Naive B cell (primary cell): Measurements from ENCODE around the gene GJC1. TPM values are rescaled to one million over a fixed set of nuclear protein-coding genes. Genes with fewer than 3 reads are reported as not detected.

Source experiments
- ATAC-seq, 2 donors: fragments of 150-1000 bp; cut with Tn5 transposase; 2 replicates each; pipeline ENCODE4 v1.10.0; 2021; ENCODE audit warnings: low read depth in 2 of 2, mild to moderate bottlenecking in 2 of 2, moderate library complexity in 2 of 2
- DNase-seq: peaks from one replicate; pipeline ENCODE4 v3.0.0; 2022
- H3K27ac Mint-ChIP-seq, 6 donors: one replicate each; pipeline ENCODE4 v1.8.0; 2020 to 2022; ENCODE audit warnings: mild to moderate bottlenecking in 6 of 6, mixed read lengths in 6 of 6, moderate library complexity in 5 of 6, inconsistent platforms in 2 of 6
- H3K27me3 Mint-ChIP-seq, 3 donors: one replicate each; pipeline ENCODE4 v1.8.0; 2021 to 2022; ENCODE audit warnings: mixed read lengths in 3 of 3, mild to moderate bottlenecking in 1 of 3
- H3K36me3 Mint-ChIP-seq, 2 donors: one replicate each; pipeline ENCODE4 v1.8.0; 2020 to 2022; ENCODE audit warnings: mixed read lengths in 2 of 2, inconsistent platforms in 1 of 2, mild to moderate bottlenecking in 1 of 2
- H3K4me1 Mint-ChIP-seq, 3 donors: one replicate each; pipeline ENCODE4 v1.8.0; 2020 to 2022; ENCODE audit warnings: mixed read lengths in 3 of 3, inconsistent platforms in 1 of 3, mild to moderate bottlenecking in 1 of 3, moderate library complexity in 1 of 3
- H3K4me3 Mint-ChIP-seq, 8 donors: one replicate each; pipeline ENCODE4 v1.8.0; 2020 to 2022; ENCODE audit warnings: mild to moderate bottlenecking in 8 of 8, mixed read lengths in 8 of 8, moderate library complexity in 8 of 8, inconsistent platforms in 2 of 8
- H3K9me3 Mint-ChIP-seq, 7 donors: one replicate each; pipeline ENCODE4 v1.8.0; 2020 to 2022; ENCODE audit warnings: mixed read lengths in 7 of 7, mild to moderate bottlenecking in 5 of 7, inconsistent platforms in 2 of 7, moderate library complexity in 1 of 7
- polyA plus RNA-seq, 6 donors: library from polyadenylated mRNA; unstranded; fragments of 300-500 nt; fragmentation: Illumina TruSeq; gene quantifications; one replicate each; pipeline ENCODE4 v1.2.3, GENCODE V29; 2021; ENCODE audit warnings: low read depth in 6 of 6

Gene GJC1
- polyA plus RNA-seq, 6 donors from 2014 or later, result not detected

GRCh38 chr17:44807817-44808155, 22.3 kb downstream of the GJC1 start:
- DNase-seq, result no peak
- Mint-ChIP-seq H3K27me3 (peaks cover 4 to 6% (median 6%) of the 10 kb centered on the region in 3 donors), H3K36me3 (no peaks in the 10 kb centered on the region), H3K27ac (no peak overlapping the region), H3K4me3 (no peak overlapping the region), H3K9me3 (no peaks in the 10 kb centered on the region), H3K4me1 (no peaks in the 10 kb centered on the region)
- ATAC-seq, result no peak

DNA sequence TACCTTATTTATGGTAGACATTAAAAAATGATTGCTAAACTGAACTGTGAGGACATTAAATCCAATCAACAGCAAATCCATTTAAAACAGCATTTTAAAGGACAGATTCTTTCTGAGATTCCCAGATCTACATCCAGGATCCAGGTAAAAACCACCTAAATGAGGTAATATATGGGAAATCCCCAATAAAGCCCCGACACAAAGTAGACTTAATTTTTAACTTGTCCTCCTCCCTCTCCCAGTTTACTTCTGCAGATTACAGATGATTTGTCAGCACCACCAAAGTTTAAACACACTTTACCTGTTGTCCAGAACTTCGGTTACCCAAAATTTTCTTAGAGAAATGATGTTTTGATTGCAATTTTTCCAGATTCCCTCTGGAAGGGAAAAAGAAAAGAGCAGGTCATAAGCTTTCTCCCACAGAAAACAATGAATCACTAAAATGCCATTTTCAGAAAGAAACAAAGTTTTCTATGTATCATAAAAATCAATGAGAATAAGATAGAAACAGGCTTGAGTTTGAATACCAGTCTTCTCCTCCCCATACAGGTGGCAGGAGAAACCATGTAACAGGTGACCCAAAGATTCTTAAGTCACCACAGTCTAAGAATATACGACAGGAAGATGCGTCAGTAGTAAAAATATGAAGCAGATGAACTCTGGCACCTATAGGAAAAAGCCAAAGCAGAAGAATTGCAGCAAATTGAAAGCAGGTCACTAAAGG, 22.8 kb downstream of the GJC1 start:
- DNase-seq (no peak), ATAC-seq (no peak)
- Mint-ChIP-seq H3K9me3 (no peaks in the 10 kb centered on the region), H3K36me3 (no peaks in the 10 kb centered on the region), H3K4me1 (no peaks in the 10 kb centered on the region), H3K27me3 (peaks cover 4 to 6% (median 6%) of the 10 kb centered on the region in 3 donors), H3K27ac (no peak overlapping the region), H3K4me3 (no peak overlapping the region)

DNA sequence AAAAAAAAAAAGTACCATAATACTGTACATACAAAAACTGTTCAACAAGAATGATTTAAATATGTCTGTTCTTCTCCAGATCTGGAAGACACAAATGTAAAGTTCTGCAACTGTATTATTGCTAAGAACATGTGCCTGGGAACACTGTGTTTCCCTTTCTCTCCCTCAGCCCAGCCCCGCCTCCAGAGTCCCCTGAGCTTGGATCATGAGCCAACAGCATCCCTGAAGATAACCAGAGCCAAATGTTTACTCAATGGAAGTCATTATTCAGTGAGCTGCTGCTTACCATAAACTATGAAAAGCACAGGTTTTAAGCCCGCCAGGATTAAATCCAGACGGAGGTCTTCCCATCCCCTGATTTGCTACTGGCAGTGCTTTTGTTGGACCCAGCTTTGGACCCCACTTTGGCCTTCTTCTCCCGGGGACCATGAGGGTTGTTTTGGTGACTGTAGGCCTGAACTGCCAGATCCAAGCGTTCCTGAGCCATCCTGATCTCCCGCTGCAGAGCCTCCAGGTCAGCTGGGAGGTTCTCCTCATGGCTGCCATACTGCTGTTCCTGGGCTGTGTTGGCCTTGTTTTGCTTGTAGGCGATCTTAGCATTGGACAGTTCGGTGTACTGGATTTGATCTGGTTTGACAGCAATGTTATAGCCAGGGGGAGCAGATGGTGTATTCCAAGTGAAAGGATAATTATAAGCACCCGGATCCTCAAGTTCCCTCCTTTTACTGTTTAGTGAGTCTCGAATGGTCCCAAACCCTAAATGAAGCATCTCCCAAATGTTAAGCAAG, 25.6 kb downstream of the GJC1 start:
- H3K36me3 Mint-ChIP-seq, result no peaks in the 10 kb centered on the region
- no peaks in the 10 kb centered on the region for H3K9me3 Mint-ChIP-seq
- peaks cover 4 to 6% (median 6%) of the 10 kb centered on the region in 3 donors for H3K27me3 Mint-ChIP-seq
- ATAC-seq (no peak), DNase-seq (no peak)
- no peak overlapping the region for H3K4me3 Mint-ChIP-seq
- H3K27ac Mint-ChIP-seq, result no peak overlapping the region
- H3K4me1 Mint-ChIP-seq, result no peaks in the 10 kb centered on the region

DNA sequence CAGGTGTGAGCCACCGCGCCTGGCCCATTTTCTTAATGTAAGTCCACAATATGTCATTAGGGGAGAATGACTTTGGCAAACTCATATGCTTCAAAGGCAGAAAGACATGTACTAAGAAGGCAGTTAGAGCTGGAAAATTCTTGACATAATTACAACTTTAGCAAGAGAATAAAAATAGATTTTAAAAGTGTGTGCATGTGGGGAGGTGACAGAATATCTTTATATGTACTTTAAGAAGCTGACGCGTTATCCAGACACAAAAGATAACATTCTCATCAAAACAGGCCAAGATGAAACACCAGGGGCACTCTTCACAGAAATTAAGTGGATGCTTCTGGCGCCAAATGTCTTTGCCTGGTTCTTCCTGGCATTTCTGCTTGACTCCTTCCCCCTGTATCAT, 28.2 kb downstream of the GJC1 start:
- H3K9me3 Mint-ChIP-seq, result no peaks in the 10 kb centered on the region
- ATAC-seq (no peak), DNase-seq (no peak)
- no peaks in the 10 kb centered on the region for H3K4me1 Mint-ChIP-seq
- peaks cover 1 to 6% (median 3%) of the 10 kb centered on the region in 3 donors for H3K27me3 Mint-ChIP-seq
- no peaks in the 10 kb centered on the region for H3K36me3 Mint-ChIP-seq
- no peak overlapping the region for H3K27ac Mint-ChIP-seq
- H3K4me3 Mint-ChIP-seq, result no peak overlapping the region

DNA sequence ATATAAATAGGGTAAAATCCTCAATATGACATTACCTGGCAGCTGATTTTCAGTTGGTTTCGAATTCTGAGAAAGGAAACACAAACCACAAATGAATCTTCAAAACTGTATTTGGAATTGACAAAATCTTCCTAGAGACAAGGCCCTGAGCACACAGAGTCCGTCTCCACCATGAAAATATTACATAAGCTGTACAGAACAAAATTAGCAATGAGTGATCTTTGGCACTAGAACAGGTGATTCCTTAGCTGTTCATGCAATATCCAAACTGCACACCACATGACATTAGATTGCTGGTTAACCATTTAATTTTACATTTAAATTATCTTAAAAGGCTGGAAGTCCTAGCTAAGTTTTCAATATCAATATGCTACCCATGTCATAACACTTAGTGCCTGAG, 31.7 kb downstream of the GJC1 start:
- ATAC-seq, result no peak
- Mint-ChIP-seq H3K4me1 (no peaks in the 10 kb centered on the region), H3K4me3 (no peak overlapping the region), H3K27ac (no peak overlapping the region), H3K27me3 (peaks cover 0 to 11% (median 3%) of the 10 kb centered on the region in 3 donors), H3K36me3 (no peaks in the 10 kb centered on the region), H3K9me3 (no peaks in the 10 kb centered on the region)
- DNase-seq, result no peak

DNA sequence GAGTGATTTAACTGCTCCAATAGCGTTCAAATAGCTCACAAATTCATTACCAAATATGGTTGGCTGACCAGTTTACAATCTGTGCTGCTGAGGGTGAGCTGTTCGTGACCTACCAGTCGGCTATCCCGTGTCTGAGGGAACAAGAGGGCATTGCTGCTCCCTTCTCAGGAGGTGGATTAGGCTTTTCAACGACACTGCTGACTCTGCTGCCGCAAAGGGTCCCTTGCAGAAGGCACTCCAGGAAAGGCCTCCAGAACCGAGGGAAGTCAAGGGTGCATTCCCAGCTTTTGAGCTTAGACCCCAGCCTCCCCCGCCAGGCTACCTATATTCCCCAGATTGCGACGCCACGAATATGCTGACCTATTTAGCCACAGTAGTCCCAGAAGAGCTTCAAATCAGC, 32.3 kb downstream of the GJC1 start:
- Mint-ChIP-seq H3K36me3 (no peaks in the 10 kb centered on the region), H3K27me3 (peaks cover 0 to 11% (median 3%) of the 10 kb centered on the region in 3 donors), H3K27ac (peak overlapping the region in 1 of 6 donors; percentile 6), H3K4me3 (no peak overlapping the region), H3K4me1 (no peaks in the 10 kb centered on the region), H3K9me3 (no peaks in the 10 kb centered on the region)
- ATAC-seq, result no peak
- DNase-seq, result no peak

GRCh38 chr17:44796731-44797130, 33.4 kb downstream of the GJC1 start:
- Mint-ChIP-seq H3K36me3 (no peaks in the 10 kb centered on the region), H3K9me3 (no peaks in the 10 kb centered on the region), H3K4me1 (no peaks in the 10 kb centered on the region), H3K27me3 (peaks cover 0 to 11% (median 3%) of the 10 kb centered on the region in 3 donors), H3K27ac (no peak overlapping the region), H3K4me3 (no peak overlapping the region)
- ATAC-seq, result no peak
- DNase-seq, result no peak

DNA sequence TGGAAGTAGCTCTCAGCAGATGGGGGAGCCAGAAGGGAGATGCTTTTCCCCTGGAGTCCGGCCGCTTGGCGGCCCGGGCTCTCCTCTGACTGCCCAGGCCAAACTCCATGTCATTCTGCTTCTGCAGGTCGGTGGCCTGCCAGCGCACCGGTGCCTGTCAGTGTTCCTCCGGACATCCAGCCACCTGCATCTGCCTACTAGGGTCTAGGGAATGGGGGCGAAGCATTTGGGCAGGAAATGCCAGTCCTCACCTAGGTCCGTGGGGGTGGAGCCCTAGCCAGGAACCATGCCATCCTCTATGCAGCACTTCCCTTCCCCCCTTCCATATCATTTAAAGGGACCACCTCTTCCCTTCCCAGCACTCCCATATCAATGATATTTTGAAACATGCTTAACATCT, 34.2 kb downstream of the GJC1 start:
- Mint-ChIP-seq H3K27me3 (peaks cover 0 to 11% (median 3%) of the 10 kb centered on the region in 3 donors), H3K4me1 (no peaks in the 10 kb centered on the region), H3K4me3 (no peak overlapping the region), H3K36me3 (no peaks in the 10 kb centered on the region), H3K27ac (no peak overlapping the region), H3K9me3 (no peaks in the 10 kb centered on the region)
- ATAC-seq, result no peak
- DNase-seq, result no peak

GRCh38 chr17:44795421-44795820, 34.7 kb downstream of the GJC1 start:
- H3K4me3 Mint-ChIP-seq, result no peak overlapping the region
- no peaks in the 10 kb centered on the region for H3K9me3 Mint-ChIP-seq
- no peak for DNase-seq
- no peaks in the 10 kb centered on the region for H3K4me1 Mint-ChIP-seq
- H3K27me3 Mint-ChIP-seq, result peaks cover 0 to 11% (median 3%) of the 10 kb centered on the region in 3 donors
- no peaks in the 10 kb centered on the region for H3K36me3 Mint-ChIP-seq
- no peak overlapping the region for H3K27ac Mint-ChIP-seq
- ATAC-seq, result no peak

DNA sequence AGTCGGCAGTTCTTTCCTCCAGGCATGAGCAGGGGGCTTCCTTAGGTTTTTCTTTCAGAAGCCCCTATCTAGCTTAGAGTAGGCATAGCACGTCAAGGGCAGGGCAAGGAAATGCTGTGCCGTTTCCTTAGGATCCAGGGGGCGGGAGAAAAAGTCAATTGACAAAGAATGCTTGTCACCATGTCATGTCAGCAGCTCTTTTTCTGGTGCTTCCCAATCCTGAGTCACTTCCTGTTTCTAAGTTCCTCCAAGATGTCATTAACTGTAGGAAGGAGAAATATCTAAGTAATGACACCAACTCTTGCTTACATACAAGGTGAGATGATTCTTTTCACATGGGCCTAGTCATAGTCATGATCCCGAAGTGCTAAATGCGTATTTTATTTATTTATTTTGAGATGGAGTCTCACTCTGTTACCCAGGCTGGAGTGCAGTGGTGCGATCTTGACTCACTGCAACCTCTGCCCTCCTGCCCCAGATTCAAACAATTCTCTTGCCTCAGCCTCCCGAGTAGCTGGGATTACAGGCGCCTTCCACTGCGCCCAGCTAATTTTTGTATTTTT, 35.2 kb downstream of the GJC1 start:
- no peaks in the 10 kb centered on the region for H3K36me3 Mint-ChIP-seq
- H3K4me1 Mint-ChIP-seq, result no peaks in the 10 kb centered on the region
- no peak for ATAC-seq

DNA sequence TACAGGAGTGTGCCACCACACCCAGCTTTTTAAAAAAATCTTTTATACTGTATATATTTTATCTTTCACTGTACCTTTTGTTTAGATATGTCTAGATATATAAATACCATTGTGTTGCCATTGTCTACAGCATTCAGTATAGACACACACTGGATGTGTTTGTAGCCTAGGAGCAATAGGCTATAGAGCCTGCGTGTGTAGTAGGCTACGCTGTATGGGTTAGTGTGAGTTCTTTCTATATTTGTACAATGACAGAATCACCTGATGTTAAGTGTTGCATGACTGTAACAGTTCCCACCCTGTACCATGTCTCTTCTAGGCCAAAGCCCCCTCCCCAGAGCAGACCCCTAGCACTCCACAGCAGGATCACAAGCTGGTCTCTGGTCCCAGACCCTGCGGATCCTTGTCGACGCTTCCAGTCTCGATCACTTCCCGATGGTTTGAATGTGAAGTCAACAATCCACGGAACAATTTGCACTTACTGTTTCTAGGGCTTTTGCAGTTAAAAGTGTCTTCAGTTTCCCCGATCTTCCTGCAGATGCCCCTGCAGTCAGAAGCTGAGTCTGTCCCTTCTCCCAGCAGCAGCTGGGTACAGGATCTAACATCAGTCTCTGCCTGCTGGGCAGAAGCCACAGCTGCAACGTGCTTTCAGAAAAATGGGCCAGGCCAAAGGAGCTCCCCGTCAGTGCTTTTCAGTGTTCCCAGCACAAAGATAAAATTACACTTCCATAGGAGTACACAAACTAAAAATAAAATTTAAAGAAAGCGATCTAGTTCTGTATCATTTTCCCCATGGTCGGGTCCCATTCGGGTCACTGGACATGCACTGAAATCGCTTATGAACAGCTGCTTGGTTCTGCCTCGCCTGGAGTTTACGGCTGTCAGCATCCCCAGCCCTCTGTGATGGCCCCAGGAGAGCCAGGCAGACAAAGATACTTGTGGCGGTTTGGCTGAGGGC, 35.9 kb downstream of the GJC1 start:
- no peaks in the 10 kb centered on the region for H3K36me3 Mint-ChIP-seq
- H3K4me1 Mint-ChIP-seq, result no peaks in the 10 kb centered on the region
- no peaks in the 10 kb centered on the region for H3K9me3 Mint-ChIP-seq
- no peak for DNase-seq
- no peak for ATAC-seq
- H3K27me3 Mint-ChIP-seq, result peaks cover 0 to 11% (median 3%) of the 10 kb centered on the region in 3 donors
- peak overlapping the region in 1 of 6 donors; percentile 24 for H3K27ac Mint-ChIP-seq
- H3K4me3 Mint-ChIP-seq, result no peak overlapping the region

More for the DNA sequence above, 35.2 kb downstream of the GJC1 start:
- Mint-ChIP-seq H3K27ac (peak overlapping the region in 1 of 6 donors; percentile 24), H3K27me3 (peaks cover 0 to 11% (median 3%) of the 10 kb centered on the region in 3 donors), H3K4me3 (no peak overlapping the region), H3K9me3 (no peaks in the 10 kb centered on the region)
- DNase-seq, result no peak

GRCh38 chr17:44792276-44792675, 37.8 kb downstream of the GJC1 start:
- Mint-ChIP-seq H3K4me1 (no peaks in the 10 kb centered on the region), H3K27me3 (peaks cover under 1 to 23% (median 9%) of the 10 kb centered on the region in 3 donors), H3K4me3 (no peak overlapping the region), H3K27ac (no peak overlapping the region), H3K9me3 (no peaks in the 10 kb centered on the region), H3K36me3 (no peaks in the 10 kb centered on the region)
- DNase-seq (no peak), ATAC-seq (no peak)

DNA sequence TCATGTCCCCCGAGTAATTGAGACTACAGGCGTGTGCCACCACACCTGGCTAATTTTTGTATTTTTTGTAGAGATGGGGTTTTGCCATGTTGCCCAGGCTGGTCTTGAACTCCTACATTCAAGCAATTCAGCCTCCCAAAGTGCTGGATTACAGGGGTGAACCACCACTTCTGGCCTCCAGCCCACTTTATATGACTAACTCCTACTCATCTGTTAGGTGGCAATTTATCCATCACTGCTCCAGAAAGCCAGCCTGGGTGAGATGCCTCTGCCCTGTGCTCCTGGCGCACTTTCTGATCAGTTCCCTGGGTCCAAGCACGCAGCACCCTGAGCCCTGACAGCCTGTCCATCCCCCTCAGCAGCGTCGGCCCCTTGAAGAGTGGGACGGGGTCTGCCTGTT, 41.9 kb downstream of the GJC1 start:
- DNase-seq, result no peak
- Mint-ChIP-seq H3K36me3 (no peaks in the 10 kb centered on the region), H3K27me3 (peaks cover 0 to 21% (median 17%) of the 10 kb centered on the region in 3 donors)

More for the DNA sequence above, 41.9 kb downstream of the GJC1 start:
- no peaks in the 10 kb centered on the region for H3K4me1 Mint-ChIP-seq
- peak overlapping the region in 1 of 6 donors; percentile 30 for H3K27ac Mint-ChIP-seq
- no peak for ATAC-seq
- no peak overlapping the region for H3K4me3 Mint-ChIP-seq
- no peaks in the 10 kb centered on the region for H3K9me3 Mint-ChIP-seq
